RKO (cell line): ENCODE measurements around the gene XCR1.
"Not testable (repeated sequence)": the region's sequence is repeated elsewhere in the genome, so short reads cannot be mapped to it uniquely, and the experiment has no call there.

ENCODE experiments used
- DNase-seq: peaks from one replicate; pipeline ENCODE4 v3.0.0-alpha.2; 2016; ENCODE audit warnings: low spot score

Gene XCR1

DNA sequence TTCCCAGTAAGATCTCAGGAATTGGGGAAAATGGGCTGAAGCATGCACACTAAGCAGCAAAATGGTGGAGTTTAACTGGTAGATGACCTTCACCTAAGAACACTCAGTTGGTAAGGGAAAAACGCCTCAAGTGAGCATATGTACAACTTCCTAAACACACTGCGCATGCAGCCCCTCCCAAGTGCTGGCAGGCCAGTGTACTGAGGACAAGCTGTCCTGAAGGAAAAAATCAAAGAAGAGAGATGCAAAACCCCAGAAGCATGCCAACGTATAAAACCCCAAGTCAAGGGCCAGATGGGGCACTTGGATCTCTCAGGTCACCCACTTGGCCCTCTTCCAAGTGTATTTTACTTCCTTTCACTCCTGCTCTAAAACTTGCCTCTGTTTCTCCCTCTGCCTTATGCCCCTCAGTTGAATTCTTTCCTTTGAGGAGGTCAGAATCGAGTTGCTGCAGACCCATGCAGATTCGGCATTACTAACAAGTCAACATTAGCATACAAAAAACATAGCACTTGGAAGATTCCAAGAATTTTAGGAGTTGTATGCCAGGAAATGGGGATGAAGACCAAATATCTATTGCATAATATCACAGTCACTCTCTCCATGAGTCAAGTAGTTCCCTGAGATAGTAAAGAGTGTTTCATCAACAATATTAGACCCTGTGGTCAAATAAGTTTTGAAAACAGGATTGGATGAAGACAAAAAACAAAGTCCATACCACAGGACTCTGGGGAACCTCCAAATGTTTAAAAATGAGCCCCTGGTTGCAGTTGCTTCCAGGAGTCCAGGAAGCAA lies 20.8 kb downstream of the XCR1 start:
- DNase-seq: no peak

DNA sequence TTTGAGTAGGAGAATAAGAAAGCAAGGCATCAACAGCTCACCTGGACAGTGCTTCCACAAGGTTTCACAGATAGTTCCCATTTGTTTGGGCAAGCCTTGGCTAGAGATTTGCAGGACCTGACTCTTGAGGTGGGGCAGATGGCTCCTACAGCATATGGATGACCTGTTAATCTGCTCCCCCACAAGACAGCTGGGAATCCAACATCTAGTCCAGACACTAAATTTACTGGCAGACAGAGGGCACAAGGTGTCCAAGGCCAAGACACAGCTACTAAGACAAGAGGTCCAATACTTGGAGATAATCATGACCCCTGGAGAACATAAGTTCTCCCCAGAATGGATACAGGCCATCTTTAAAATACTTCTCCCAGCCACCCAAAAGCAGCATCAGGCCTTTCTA lies 23.6 kb downstream of the XCR1 start:
- DNase-seq: not testable (repeated sequence)

DNA sequence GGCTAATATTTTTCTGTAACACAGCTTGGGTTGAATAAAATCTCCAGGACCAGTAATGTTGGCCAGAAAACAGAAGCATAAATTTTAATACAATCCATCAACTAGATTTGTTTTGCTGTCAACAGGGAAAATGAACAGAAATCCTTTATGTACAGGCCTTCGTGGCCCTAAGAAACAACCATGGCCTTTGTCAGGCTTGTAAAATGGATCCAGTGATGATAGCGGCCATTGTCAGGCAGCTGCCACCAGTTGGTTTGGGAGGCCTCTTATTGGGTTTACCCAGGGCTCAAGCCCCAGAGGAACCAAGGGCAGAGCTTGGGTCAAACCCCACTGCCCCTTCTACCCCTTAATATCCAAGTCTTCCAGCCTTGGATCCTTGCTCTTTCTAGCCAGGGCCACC lies 26.1 kb downstream of the XCR1 start:
- DNase-seq: no peak

DNA sequence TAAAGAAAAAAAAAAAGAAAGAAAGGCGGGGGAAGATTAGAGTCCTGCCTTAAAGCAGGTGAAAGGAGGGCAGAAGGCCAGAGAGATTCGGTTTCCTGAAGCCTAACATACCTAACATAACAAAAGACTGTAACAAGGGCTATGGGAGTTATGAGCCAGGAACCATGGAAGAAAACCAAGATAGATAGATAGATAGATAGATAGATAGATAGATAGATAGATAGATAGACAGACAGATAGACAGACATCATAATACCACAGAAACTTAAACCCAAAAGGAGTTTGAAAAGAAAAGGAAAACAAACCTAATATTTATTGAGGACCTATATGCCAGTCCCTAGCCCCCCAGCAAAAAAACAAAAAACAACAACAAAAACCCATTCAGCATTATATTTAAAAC lies 29.3 kb downstream of the XCR1 start:
- DNase-seq: no peak

DNA sequence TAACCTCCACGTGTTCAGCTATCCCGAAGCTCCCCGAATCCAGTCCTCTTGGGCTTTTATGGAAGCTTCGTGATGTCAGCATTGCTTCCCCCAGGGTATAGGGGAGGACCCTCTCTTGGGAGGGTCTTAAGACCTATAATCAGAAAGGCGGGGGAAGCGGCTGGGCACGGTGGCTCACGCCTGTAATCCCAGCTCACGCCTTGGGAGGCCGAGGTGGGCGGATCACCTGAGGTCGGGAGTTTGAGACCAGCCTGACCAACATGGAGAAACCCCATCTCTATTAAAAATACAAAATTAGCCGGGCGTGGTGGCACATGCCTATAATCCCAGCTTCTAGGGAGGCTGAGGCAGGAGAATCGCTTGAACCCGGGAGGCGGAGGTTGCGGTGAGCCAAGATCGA lies 29.8 kb downstream of the XCR1 start:
- not testable (repeated sequence) for DNase-seq

DNA sequence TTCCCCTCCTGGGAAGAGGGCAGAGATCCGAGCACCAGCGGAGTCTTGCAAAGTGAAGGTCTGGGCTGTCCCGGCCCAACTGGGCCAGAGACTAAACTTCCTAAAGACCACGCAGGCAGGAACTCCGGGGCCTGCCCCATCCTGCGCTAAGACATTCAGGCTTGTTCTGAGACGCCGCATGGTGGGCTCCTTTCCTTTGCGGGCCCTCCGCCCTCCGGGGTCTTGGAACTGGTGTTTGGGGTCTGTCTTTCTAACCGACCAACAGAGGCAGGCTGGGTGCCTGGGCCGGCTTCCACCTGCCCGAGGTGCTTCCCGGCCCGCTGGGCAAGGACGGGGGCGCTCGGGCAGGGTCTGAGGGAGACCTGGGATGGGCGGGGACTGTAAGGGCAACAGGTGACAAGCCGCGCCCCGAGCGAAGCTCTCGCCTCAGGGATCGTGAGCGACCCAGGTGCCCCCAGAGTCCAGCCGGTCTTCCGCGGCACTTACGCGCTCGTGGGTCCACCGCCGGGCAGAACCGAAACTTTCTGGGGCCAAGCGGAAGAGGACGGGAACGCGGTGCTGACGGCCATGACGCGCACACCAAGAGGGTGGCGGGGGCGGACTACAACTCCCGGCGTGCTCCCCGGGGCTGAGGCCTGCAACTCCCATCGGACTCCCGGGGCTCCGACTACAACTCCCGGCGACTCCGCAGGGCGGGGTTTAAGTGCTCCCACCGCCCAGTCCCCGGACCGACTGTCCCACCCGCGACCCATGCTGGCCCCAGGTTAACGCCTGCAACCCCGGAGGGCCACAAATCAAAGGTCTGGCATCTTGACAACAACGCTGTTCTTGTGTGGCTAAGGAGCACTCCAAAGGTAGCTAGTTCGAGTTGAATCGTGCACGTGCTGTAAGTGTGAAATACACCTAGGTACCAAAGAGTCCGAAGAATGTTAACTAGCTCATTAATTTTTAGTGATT lies 31.8 kb downstream of the XCR1 start, which contains the start of gene FYCO1:
Gene FYCO1, minus strand, starts transcription at position 589 of the 957 bp plus-strand sequence. CDS start 10,914 bp downstream, outside the sequence.
- DNase-seq: peak; percentile 93

DNA sequence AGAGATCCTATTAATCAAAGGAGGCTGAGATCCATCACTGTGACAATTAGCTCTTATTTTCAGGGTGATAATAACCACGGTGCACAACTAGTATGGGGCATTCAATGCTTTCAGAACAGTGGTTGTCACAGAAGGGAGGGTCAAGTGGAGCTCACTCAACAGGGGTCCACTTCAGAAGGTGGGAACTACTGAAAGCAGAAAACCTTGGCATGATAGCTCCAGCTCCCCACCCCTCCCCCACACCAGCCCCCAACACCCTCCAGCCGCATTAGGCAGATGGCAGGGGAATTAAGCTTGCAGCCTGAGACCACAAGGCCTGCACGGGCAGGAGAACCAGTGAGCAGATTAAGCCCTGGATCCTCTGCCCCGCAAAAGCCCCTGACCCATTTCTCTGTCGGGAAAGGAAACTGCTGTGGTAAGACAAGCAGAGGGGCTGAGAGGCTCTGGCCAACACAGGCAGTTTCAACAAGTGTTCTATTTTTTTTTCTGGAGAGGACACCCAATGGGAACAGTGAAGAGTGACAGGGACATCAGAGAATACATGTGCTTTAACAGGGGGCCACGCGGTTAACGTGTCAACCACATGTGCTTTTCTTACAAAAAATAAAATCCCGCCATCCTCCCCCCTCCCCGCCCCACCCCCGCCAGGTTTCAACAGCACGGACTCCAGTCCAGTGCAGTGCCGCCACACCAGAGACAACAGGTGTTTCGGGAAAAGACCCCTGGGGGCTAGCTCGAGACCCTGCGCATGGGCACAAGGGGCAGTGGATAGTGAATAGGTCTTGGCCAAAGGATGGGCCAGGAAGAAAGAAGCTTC lies 32.7 kb downstream of the XCR1 start:
- DNase-seq: peak; percentile 51

DNA sequence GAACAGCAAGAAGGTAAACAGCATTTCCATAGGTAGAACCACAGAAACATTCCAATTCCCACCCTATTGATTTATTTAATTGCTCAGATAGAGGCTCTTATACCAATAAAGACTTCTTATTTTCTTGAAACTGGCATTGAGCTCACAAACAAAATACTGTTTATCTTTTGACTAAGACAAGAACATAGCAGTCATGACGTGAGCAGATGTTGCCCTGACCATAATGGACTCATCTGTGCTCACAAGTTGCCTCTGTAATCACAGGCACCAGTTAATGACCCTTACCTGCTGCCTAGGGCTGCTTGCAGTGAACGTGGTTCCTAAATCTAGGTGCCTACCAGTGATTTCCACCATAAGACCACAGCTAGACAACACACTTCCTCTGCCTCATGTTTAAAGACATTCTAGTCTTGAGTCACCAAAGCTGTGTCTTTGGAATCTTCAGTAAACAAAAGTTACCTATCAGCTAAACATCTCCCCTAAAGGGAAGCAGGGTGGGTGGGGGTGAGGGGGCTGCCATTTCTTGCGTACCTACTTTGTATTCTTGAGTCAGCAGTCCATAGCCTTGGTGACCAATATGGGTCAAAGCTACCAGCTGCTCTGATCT lies 33.8 kb downstream of the XCR1 start:
- no peak for DNase-seq

DNA sequence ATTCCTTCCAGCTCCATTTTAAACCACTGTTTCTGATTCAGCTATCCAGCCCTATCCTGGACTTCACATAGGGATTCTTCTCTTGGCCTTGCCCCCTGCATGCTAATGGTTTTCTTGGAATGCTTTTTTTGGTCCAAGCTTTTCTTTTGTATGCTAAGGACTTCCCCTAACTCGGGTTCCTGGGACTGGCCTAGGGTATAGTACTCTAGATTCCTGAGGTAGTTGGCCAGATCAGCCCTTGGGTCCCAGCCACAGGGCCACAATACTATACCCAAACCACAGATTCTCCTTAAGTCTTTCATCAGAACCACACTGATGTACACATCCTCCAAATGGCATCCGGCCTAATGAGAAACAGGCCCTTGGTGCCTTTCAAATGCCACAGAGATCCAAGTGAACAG lies 34.5 kb downstream of the XCR1 start:
- no peak for DNase-seq

DNA sequence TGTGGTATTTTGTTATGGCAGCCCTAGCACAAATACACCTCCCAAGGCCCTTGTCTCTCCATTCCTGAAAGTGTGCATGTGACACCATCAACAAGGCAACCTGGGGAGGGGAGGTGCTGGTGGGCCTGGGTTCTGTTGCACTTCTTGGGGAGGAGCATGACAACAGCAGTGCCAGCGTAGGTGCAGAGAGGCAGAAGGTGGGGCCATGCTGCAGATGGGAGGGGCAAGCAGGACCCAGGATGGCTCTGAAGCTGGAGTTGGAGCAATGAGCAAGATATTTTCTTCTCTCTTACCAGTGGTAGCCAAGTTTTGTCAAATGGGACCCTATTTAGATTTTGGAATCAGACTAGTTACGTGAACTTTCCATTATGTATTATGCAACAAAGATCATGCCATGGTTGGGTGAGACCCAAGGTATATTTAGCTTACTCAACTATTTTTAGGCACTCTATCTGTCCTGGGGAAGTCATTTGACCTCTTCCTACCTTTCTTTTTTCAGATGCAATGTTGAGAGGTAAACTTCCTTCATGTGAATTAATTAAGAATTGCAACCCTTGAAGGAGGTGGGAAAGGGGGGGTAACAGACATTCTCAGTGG lies 35.1 kb downstream of the XCR1 start:
- DNase-seq: no peak

DNA sequence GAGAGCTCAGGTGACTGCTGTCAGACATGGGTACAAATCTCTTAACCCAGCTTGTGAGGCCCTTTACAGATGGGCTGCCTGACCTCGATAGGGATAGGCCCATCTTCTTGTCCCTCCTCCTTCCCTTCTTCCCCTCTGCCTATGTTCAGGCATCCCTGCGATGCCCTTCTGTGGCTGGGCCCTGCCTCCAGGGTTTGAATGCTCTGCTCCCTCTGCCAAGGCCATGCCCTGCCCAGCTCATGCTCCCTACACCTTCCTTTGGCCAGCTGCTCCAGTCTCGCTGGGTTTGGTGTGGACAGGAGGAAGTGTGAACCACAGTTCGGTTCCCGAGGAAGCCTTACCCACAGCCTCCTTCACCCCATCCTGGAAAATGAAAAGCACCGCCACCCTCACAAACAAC lies 35.9 kb downstream of the XCR1 start:
- no peak for DNase-seq

DNA sequence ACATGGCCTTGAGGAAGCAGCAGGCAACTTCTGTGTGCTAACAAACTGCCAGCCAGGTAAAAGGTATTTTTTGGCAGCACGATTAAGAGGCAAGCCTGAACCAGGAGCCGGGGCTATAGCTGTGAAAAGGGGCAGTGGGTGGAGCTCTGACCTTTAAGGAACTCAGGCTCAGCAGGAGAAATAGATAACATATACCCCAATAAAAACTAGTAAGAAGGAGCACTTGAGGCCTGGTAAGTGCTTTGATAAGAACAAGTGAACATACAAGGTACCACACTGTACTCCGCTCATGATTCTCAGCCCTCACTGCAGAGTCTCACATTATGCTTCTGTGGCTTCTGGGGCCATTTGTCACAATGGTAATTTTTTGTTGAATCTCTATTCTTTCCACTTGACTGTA lies 37.1 kb downstream of the XCR1 start:
- no peak for DNase-seq

DNA sequence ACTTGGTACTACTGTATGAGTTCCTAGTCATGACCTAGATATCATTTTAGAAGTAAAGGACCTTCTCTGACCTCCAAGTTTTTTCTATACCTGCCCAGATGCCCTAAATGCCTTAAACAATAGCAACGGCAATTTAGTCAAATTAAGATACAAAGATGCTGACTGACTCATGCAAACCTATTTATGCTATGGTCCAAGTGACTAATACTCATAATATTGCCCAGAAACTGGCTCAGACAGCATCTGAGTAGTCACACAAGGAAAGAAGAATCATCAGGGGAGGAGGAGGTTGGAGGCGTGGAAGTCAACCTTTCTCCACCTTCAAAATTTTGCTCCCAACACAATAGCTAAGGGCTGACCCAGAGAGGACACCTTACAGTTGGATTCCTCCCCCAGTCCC lies 38.5 kb downstream of the XCR1 start:
- peak; percentile 74 for DNase-seq

DNA sequence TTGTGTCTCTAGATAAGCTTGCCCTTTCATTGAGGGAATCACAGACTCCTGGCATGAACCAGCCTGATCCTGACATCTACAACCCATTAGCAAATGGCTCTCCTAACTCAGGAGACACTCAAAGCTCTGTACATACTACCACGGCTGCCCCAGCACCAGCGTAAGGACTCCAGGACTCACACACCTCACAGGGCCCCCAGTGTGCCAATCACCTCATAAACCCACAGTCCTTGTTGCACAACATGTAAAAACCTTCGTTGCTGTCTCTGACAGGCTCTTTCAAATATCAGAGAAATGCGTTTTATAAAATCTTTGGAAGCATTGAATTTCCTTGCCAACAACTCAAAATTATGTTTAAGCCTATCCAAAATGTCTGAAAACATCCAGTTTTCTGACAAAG lies 38.9 kb downstream of the XCR1 start:
- no peak for DNase-seq

DNA sequence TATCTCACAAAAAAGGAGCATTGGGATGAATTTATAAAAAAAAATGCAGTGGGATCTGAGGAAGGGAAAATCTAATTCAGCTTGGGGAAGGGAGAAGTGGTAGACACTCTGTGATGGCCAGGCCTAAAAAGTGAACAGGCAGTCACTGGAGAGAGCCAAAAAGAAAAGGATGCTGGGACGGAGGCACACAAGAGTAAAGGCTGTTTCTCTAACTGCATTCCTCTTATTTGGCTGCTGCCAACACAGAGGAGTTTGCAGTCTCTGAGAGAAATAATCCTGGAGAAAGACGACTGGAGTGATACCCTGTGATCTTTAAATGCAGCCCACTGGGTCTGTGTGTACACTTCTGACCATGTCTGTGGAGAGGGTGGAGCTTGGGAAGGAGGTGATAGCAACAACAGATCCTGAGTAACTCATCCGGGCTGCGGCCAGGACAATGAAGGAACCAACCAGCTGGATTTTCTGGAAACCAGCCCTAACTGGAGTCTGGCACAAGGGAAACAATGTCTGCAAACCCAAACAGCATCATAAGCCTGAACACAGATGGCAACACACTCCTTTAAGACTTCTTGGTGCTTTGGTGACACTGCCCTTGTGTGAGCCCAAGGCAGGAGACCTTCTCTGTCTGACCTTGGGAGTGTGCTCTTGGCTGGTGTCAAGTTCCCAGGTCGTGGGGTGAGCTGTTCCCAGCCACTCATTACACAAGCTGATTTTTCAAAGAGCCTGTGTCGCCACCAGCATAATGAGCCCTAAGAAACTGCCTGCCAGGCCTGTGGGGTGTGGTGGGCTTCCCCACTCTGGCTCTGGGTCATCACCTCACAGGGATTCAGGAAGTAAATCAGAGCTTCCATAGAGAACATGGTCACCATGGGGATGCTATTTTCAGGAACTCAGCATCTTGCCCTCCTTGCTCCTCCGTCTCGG lies 39.7 kb downstream of the XCR1 start:
- DNase-seq: no peak

DNA sequence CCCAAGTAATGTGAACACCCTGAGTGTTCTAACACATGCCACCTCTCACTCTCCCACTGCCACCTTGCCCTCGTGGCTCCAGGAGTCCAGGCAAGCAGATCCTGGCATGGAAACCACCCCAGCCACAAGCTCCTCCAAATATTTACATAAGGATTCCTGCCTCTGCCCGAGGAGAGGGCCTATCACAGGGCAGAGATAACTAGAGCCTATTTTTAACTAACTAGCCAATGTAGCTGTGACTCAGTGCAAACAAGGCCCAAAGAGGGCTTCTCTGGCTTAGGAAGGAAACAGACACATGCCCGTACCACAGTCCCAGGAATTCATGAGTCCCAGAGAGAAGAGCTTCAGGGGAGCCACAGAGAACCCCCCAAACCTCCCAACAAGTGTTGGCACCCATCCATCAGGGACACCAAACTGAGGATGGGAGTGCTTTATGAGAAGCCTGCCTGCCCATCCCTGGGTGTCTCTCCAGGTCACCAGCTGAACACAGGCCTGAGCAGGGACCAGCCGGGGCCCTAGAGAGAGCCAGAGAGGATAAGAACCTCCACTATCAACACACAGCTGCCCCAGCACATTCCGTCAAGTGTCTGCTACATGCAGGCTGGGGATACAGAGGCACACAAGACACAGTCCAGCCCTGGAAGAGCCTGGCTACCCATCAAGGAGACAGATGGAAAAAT lies 40.8 kb downstream of the XCR1 start:
- no peak for DNase-seq

DNA sequence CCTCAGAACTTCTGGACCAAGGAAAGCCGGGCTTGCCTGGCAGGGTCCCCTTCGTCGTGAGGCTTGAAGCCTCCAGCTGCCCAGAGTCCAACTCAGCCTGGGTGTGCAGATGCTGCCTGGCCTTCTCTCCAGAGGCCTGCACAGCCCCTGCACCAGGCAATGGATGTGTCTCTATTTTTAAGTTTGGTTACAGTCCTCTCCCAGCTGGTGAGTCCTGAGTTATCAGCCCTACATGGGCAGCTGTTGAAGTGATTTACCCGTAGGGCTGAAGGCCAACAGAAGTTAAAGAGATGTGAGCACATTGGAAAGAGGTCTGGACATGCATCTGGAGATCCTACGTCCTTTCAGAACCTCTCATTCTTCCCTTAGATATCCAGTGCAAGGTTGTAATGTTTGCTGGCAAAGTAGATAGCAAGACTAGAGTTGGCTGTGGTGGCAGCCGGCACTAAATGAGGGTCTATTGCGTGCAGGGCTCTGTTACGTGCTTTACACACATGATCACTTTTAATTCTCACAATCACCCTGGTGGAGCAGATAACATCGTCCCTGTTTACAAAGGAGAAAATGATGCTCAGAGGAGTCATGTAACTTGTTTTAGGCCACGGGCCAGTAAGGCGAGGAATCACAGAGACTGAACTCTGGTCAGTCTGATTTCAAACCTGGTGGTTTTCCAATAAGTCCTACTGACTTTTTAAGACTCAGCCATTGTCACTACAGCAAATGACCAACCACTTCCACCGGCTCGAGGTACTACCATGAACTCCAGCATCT lies 41.6 kb downstream of the XCR1 start:
- no peak for DNase-seq

DNA sequence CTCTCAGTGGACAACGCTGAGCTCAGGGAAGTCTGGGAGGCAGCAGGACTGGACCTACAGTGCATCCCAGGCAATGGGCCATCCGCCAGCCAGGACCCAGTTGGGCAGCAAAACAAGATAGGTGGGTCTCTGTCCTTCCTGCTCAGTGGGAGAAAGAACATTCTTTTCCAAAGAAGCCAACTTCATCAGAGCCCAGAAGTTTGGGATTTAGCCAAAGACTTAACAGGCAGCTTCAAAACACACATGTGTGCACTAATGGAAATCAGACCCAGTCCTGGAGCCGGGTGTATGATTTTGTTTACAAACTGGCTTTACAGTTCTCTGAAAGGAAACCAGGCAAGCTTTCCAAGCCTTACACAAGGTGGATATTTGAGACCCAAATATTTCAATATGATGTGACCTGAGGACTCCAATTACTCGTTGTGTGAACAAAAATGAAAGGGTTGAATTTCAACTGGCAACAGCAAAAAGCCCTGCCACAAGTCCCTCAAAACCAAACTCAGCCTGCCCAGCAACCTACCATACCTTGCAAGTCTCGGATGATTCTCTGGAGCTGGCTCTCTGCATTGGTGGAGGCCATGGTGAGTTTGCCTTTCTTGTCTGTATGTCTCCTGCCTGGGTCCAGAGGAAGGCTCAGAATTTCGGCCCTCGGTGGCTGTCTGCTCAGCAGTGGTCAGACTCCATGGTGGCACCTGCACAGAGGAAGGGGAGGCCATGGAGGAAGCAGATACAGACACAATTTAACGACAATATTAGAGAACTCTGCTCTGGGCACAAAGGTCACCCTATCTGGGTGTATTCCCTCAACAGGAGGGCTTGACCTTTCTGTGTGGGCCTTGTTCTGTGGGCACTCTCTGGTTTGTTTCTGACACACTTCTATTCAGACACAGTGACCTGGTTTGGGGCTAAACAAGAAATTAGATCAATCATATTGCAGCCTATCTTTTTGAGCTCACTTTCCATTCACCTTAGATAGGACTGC lies 42.7 kb downstream of the XCR1 start:
- DNase-seq: no peak
